Measurements from ENCODE around the gene LDLRAD3.

DNA sequence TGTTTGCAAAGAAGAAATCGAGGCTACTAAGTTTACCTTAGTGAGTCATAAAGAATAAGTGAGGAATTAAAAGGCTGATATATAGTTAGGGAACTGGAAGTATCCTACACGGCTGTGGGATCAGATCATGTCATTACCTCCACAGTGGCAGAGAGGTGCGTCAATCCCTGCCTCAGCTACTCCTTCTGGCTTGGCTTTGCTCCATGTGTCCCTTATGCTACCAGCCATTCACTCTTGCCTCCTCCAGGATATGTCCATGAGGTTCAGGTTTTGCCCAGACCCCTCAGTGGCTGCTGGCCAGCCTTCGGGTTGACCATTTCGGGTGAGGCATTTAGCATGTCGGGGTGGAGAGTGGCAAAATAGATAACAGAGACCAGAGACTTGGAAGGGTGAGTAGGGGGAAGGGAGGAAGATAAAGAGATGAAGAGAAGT, 153.4 kb downstream of the LDLRAD3 start:
- TF ChIP-seq, protein P1, sequence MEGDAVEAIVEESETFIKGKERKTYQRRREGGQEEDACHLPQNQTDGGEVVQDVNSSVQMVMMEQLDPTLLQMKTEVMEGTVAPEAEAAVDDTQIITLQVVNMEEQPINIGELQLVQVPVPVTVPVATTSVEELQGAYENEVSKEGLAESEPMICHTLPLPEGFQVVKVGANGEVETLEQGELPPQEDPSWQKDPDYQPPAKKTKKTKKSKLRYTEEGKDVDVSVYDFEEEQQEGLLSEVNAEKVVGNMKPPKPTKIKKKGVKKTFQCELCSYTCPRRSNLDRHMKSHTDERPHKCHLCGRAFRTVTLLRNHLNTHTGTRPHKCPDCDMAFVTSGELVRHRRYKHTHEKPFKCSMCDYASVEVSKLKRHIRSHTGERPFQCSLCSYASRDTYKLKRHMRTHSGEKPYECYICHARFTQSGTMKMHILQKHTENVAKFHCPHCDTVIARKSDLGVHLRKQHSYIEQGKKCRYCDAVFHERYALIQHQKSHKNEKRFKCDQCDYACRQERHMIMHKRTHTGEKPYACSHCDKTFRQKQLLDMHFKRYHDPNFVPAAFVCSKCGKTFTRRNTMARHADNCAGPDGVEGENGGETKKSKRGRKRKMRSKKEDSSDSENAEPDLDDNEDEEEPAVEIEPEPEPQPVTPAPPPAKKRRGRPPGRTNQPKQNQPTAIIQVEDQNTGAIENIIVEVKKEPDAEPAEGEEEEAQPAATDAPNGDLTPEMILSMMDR (conservative IDR thresholded peaks at IDR 0.05; ENCODE audit: low read length): no peak
- TF ChIP-seq EZH2phosphoT487 (IDR thresholded peaks at IDR 0.05; ENCODE audit: borderline replicate concordance, low read depth, low read length): no peak
